Activated CD8-positive, alpha-beta T cell treated with anti-CD3 and anti-CD28 coated beads, Interleukin-2, amount 10 ng/mL, durations not matched to agents 7 days and 5 days (primary cell): ENCODE results near the gene DHX16. TPM values are rescaled to one million over a fixed set of nuclear protein-coding genes. Genes with fewer than 3 reads are reported as not detected.
"Not testable (repeated sequence)": the region's sequence is repeated elsewhere in the genome, so short reads cannot be mapped to it uniquely, and the experiment has no call there.

Source experiments
- ATAC-seq: fragments of 150-1000 bp; cut with Tn5 transposase; one replicate; pipeline ENCODE4 v1.10.0; 2021; ENCODE audit warnings: moderate library complexity
- CTCF ChIA-PET: fragments of 350-600 bp; sonication (Branson Sonifier 250); formaldehyde crosslinking; loops from one replicate; lab custom pipeline; 2021; ENCODE audit warnings: antibody characterized with exemption; lab: Charles Lee
- POLR2A ChIA-PET: fragments of 350-600 bp; sonication (Branson Sonifier 250); formaldehyde crosslinking; loops from one replicate; lab custom pipeline; 2021; ENCODE audit warnings: antibody characterized with exemption; lab: Charles Lee
- DNase-seq: peaks from one replicate; pipeline ENCODE4 v3.0.0-alpha.2; 2020
- H3K27ac Mint-ChIP-seq: one replicate; pipeline ENCODE4 v1.8.0; 2021; ENCODE audit warnings: mild to moderate bottlenecking, mixed read lengths
- H3K27me3 Mint-ChIP-seq: one replicate; pipeline ENCODE4 v1.8.0; 2021; ENCODE audit warnings: low read depth, mixed read lengths
- H3K36me3 Mint-ChIP-seq: one replicate; pipeline ENCODE4 v1.8.0; 2021; ENCODE audit warnings: low read depth, mixed read lengths
- H3K4me1 Mint-ChIP-seq: one replicate; pipeline ENCODE4 v1.8.0; 2021; ENCODE audit warnings: low read depth, mixed read lengths
- H3K4me3 Mint-ChIP-seq: one replicate; pipeline ENCODE4 v1.8.0; 2021; ENCODE audit warnings: mild to moderate bottlenecking, mixed read lengths
- H3K9me3 Mint-ChIP-seq: one replicate; pipeline ENCODE4 v1.8.0; 2022; ENCODE audit warnings: mixed read lengths; ENCODE audit not compliant: insufficient read depth
- total RNA-seq, 2 experiments: library from RNA; stranded (reverse); gene quantifications; one replicate each; pipeline ENCODE4 v1.2.3, GENCODE V29; 2021

The DHX16 gene
- 10 to 100 TPM; 38.5 to 41.0 TPM for total RNA-seq

- ATAC-seq (peak; percentile 86), DNase-seq (peak; percentile 95)
- Mint-ChIP-seq H3K27me3 (no peaks in the 10 kb centered on the region), H3K36me3 (peaks cover 46% of the 10 kb centered on the region), H3K4me3 (peak within 1 kb of the TSS; percentile 93), H3K9me3 (no peaks in the 10 kb centered on the region), H3K4me1 (peaks cover 39% of the 10 kb centered on the region), H3K27ac (peak within 1 kb of the TSS; percentile 78)
- POLR2A ChIA-PET: interaction anchor here (0.7 to 2.3 kb wide), 10 partner anchors 8 to 191 kb away, joined by 3 to 14 read pairs (median 6); partner anchors contain the start of genes ATAT1, MRPS18B and PPP1R10
- CTCF ChIA-PET: interaction anchor here (0.7 to 15.7 kb wide), 26 partner anchors 9 to 229 kb away, joined by 3 to 686 read pairs (median 6); partner anchors contain the start of genes ATAT1, C6orf136, MDC1 and MRPS18B
These were observed at the start of gene DHX16 for GRCh38 chr6:30672445-30673253. Gene DHX16, minus strand, starts transcription at chr6:30673006. Its CDS starts 165 bp downstream, at chr6:30672841.

- peak overlapping the region; percentile 98 for H3K4me3 Mint-ChIP-seq
- H3K4me1 Mint-ChIP-seq: peaks cover 59% of the 10 kb centered on the region
- H3K9me3 Mint-ChIP-seq, H3K27me3 Mint-ChIP-seq, ATAC-seq, DNase-seq: not testable (repeated sequence)
- ChIA-PET CTCF (interaction anchor here (0.6 to 25.4 kb wide), 31 partner anchors 9 to 365 kb away, joined by 3 to 686 read pairs (median 4); partner anchors contain the start of genes ATAT1, DHX16, MRPS18B and NRM), POLR2A (interaction anchor here (0.6 to 12.8 kb wide), 17 partner anchors 9 to 108 kb away, joined by 3 to 343 read pairs (median 6); partner anchors contain the start of genes ATAT1, DHX16, MRPS18B and NRM)
- H3K27ac Mint-ChIP-seq: peak overlapping the region; percentile 97
- H3K36me3 Mint-ChIP-seq: peaks cover 72% of the 10 kb centered on the region
These were observed 49.1 kb upstream of the DHX16 start for GRCh38 chr6:30722025-30722279.

- Mint-ChIP-seq H3K9me3 (no peaks in the 10 kb centered on the region), H3K27me3 (no peaks in the 10 kb centered on the region), H3K36me3 (peaks cover 72% of the 10 kb centered on the region), H3K4me3 (peak overlapping the region; percentile 98), H3K27ac (peak overlapping the region; percentile 97), H3K4me1 (peaks cover 61% of the 10 kb centered on the region)
- DNase-seq (peak; percentile 94), ATAC-seq (peak; percentile 20)
- ChIA-PET CTCF (interaction anchor here (0.7 to 25.4 kb wide), 23 partner anchors 9 to 366 kb away, joined by 3 to 686 read pairs (median 5); partner anchors contain the start of genes ATAT1, DHX16, MRPS18B and NRM), POLR2A (interaction anchor here (0.6 to 12.8 kb wide), 22 partner anchors 9 to 227 kb away, joined by 3 to 343 read pairs (median 4); partner anchors contain the start of genes ATAT1, DHX16, MRPS18B and NRM)
These were observed 48.6 kb upstream of the DHX16 start for GRCh38 chr6:30721198-30722024.

GRCh38 chr6:30720738-30721197 is 48.0 kb upstream of the DHX16 start:
- ChIA-PET POLR2A (interaction anchor here (0.6 to 12.8 kb wide), 15 partner anchors 9 to 227 kb away, joined by 3 to 343 read pairs (median 4); partner anchors contain the start of genes ATAT1, DHX16, MRPS18B and PPP1R10), CTCF (interaction anchor here (0.8 to 25.4 kb wide), 7 partner anchors 9 to 177 kb away, joined by 3 to 686 read pairs (median 15); partner anchors contain the start of genes DHX16 and MRPS18B)
- peak overlapping the region; percentile 97 for H3K27ac Mint-ChIP-seq
- H3K27me3 Mint-ChIP-seq: no peaks in the 10 kb centered on the region
- peaks cover 63% of the 10 kb centered on the region for H3K4me1 Mint-ChIP-seq
- peaks cover 72% of the 10 kb centered on the region for H3K36me3 Mint-ChIP-seq
- no peak for ATAC-seq
- H3K4me3 Mint-ChIP-seq: peak overlapping the region; percentile 98
- no peaks in the 10 kb centered on the region for H3K9me3 Mint-ChIP-seq
- DNase-seq: peak; percentile 78

GRCh38 chr6:30719791-30720737 is 47.3 kb upstream of the DHX16 start, which contains the start of gene TUBB:
Gene TUBB, plus strand, starts transcription at chr6:30720352. Its CDS starts 155 bp downstream, at chr6:30720507.
- peak within 1 kb of the TSS; percentile 97 for H3K27ac Mint-ChIP-seq
- ATAC-seq: peak; percentile 74
- H3K27me3 Mint-ChIP-seq: no peaks in the 10 kb centered on the region
- DNase-seq: peak; percentile 98
- ChIA-PET POLR2A (interaction anchor here (0.7 to 12.8 kb wide), 14 partner anchors 8 to 226 kb away, joined by 3 to 343 read pairs (median 5); partner anchors contain the start of genes DHX16, MRPS18B and PPP1R10), CTCF (interaction anchor here (0.8 to 25.4 kb wide), 6 partner anchors 8 to 176 kb away, joined by 3 to 686 read pairs (median 10); partner anchors contain the start of genes DHX16, MRPS18B and PPP1R10)
- no peaks in the 10 kb centered on the region for H3K9me3 Mint-ChIP-seq
- peak within 1 kb of the TSS; percentile 98 for H3K4me3 Mint-ChIP-seq
- peaks cover 63% of the 10 kb centered on the region for H3K4me1 Mint-ChIP-seq
- peaks cover 72% of the 10 kb centered on the region for H3K36me3 Mint-ChIP-seq

- Mint-ChIP-seq H3K27me3 (no peaks in the 10 kb centered on the region), H3K36me3 (peaks cover 71% of the 10 kb centered on the region), H3K9me3 (no peaks in the 10 kb centered on the region), H3K4me1 (peaks cover 63% of the 10 kb centered on the region), H3K27ac (peak overlapping the region; percentile 97), H3K4me3 (peak overlapping the region; percentile 98)
- ATAC-seq (no peak), DNase-seq (no peak)
- POLR2A ChIA-PET: interaction anchor here (0.8 to 12.8 kb wide), 5 partner anchors 9 to 104 kb away, joined by 3 to 343 read pairs (median 4); no protein-coding TSS in a partner anchor
- CTCF ChIA-PET: interaction anchor here (1.7 to 25.4 kb wide), 4 partner anchors 12 to 101 kb away, joined by 5 to 686 read pairs (median 10); partner anchors contain the start of genes DHX16, MRPS18B and PPP1R10
These were observed 46.5 kb upstream of the DHX16 start for GRCh38 chr6:30719356-30719755.

- POLR2A ChIA-PET: interaction anchor here (1.2 to 12.8 kb wide), 6 partner anchors 30 to 103 kb away, joined by 5 to 343 read pairs (median 16); partner anchors contain the start of genes C6orf136, MRPS18B and PPP1R10
- H3K9me3 Mint-ChIP-seq, ATAC-seq, DNase-seq, H3K27me3 Mint-ChIP-seq: not testable (repeated sequence)
- peak overlapping the region; percentile 100 for H3K27ac Mint-ChIP-seq
- H3K4me1 Mint-ChIP-seq: peaks cover 61% of the 10 kb centered on the region
- CTCF ChIA-PET: interaction anchor here (0.9 to 25.4 kb wide), 7 partner anchors 13 to 106 kb away, joined by 3 to 686 read pairs (median 6); partner anchors contain the start of genes DHX16, MRPS18B and PPP1R10
- peaks cover 70% of the 10 kb centered on the region for H3K36me3 Mint-ChIP-seq
- peak overlapping the region; percentile 98 for H3K4me3 Mint-ChIP-seq
These were observed 45.3 kb upstream of the DHX16 start for GRCh38 chr6:30717845-30718720.

GRCh38 chr6:30717129-30717844 is 44.5 kb upstream of the DHX16 start, which contains the start of gene MDC1:
Gene MDC1, minus strand, starts transcription at chr6:30717281. Its CDS starts 2,106 bp downstream, at chr6:30715175.
- Mint-ChIP-seq H3K27ac (peak within 1 kb of the TSS; percentile 100), H3K4me1 (peaks cover 64% of the 10 kb centered on the region), H3K4me3 (peak within 1 kb of the TSS; percentile 98), H3K27me3 (no peaks in the 10 kb centered on the region), H3K36me3 (peaks cover 69% of the 10 kb centered on the region), H3K9me3 (no peaks in the 10 kb centered on the region)
- ChIA-PET CTCF (interaction anchor here (0.8 to 25.4 kb wide), 9 partner anchors 11 to 196 kb away, joined by 3 to 686 read pairs (median 3); partner anchors contain the start of gene DHX16), POLR2A (interaction anchor here (0.6 to 12.8 kb wide), 12 partner anchors 10 to 1019 kb away, joined by 3 to 343 read pairs (median 4); partner anchors contain the start of genes C6orf136, CLIC1, MRPS18B and NRM)
- ATAC-seq: peak; percentile 81
- peak; percentile 100 for DNase-seq
